H1 (cell line): Measurements from ENCODE around the gene MMP27. TPM values are rescaled to one million over a fixed set of nuclear protein-coding genes. Genes with fewer than 3 reads are reported as not detected.

Source experiments
- EP300 ChIP-seq, 2 experiments: IDR thresholded peaks; 1 replicate in 1 of 2; 2 replicates in 1 of 2; pipeline ENCODE4 v1.6.1; 2011 to 2012; ENCODE audit warnings: low read depth in 2 of 2, low read length in 2 of 2, mild to moderate bottlenecking in 2 of 2, borderline replicate concordance in 1 of 2, inconsistent platforms in 1 of 2, moderate library complexity in 1 of 2
- GABPA ChIP-seq: IDR thresholded peaks from 2 replicates; pipeline ENCODE4 v1.6.1; 2011; ENCODE audit warnings: mild to moderate bottlenecking, low read length, moderate library complexity, borderline replicate concordance; ENCODE audit not compliant: insufficient read depth
- KDM1A ChIP-seq: fragments of 200-600, 300-600 bp; sonication (generic); IDR thresholded peaks from 2 replicates; pipeline ENCODE4 v1.7.1; 2016; ENCODE audit warnings: mild to moderate bottlenecking, low read length, borderline replicate concordance
- MAFK ChIP-seq: IDR thresholded peaks from 2 replicates; pipeline ENCODE4 v1.6.1; 2012; ENCODE audit warnings: low read depth, mild to moderate bottlenecking, improper control_type of control experiment, low read length
- SP4 ChIP-seq: IDR thresholded peaks from 2 replicates; pipeline ENCODE4 v1.6.1; 2012; ENCODE audit warnings: low read length, inconsistent platforms
- SUZ12 ChIP-seq: fragments of 200-600 bp; sonication (generic); IDR thresholded peaks from 2 replicates; pipeline ENCODE4 v1.6.1; 2012; ENCODE audit warnings: mild to moderate bottlenecking, inconsistent platforms, low read length, moderate library complexity, mixed read lengths
- polyA plus RNA-seq, 7 experiments: library from polyadenylated mRNA; depleted of rRNA in 3 of 7; stranded (reverse) in 5 of 7; unstranded in 2 of 7; fragments of >200 nt in 5 of 7; fragments of 200-250 nt in 2 of 7; gene quantifications; 1 replicate in 5 of 7; 2 replicates in 1 of 7; 4 replicates in 1 of 7; pipeline versions ENCODE4 v1.2.1 to v1.2.3, GENCODE V29; 2011 to 2013; ENCODE audit warnings: missing spikeins in 2 of 7, mixed read lengths in 2 of 7
- total RNA-seq: library from RNA; stranded (reverse); fragmentation: NEBNext Ultra II Directional; extraction: Animal tissue kit (Norgen Biotek cat#: 25700); gene quantifications from 2 replicates; pipeline ENCODE4 v1.2.1, GENCODE V29; 2021

MMP27 gene
- total and polyA plus RNA-seq, 2 of the 8 experiments (the other 6 are each of a cell fraction or from before 2014, with no cell fraction given), result not detected

- TF ChIP-seq KDM1A, result no peak
- TF ChIP-seq SP4, result no peak
- TF ChIP-seq SUZ12, result no peak
- no peak for TF ChIP-seq MAFK
- TF ChIP-seq GABPA, result no peak
- TF ChIP-seq EP300 (IDR thresholded peaks at IDR 0.05; ENCODE audit: borderline replicate concordance in 1 of 2, low read depth in 2 of 2, low read length in 2 of 2), result no peak
These were observed 14.2 kb upstream of the MMP27 start (continued) for GRCh38 chr11:102719620-102720277.
